VCaP (cell line): Measurements from ENCODE around the gene AKT3.
"Not testable (repeated sequence)": the region's sequence is repeated elsewhere in the genome, so short reads cannot be mapped to it uniquely, and the experiment has no call there.

ENCODE experiments used
- H3K27ac ChIP-seq: fragments of 450-650 bp; 2 replicates; pipeline ENCODE4 v1.5.1; 2017
- CTCF ChIP-seq: fragments of 450-650 bp; conservative IDR thresholded peaks from 2 replicates; pipeline ENCODE4 v1.5.1; 2017; ENCODE audit warnings: mild to moderate bottlenecking, moderate library complexity

AKT3 gene

GRCh38 chr1:243841507-243841906 lies 8.5 kb downstream of the AKT3 start:
- no peak for TF ChIP-seq CTCF
- H3K27ac ChIP-seq: no peak overlapping the region

- TF ChIP-seq CTCF: no peak
- no peak overlapping the region for H3K27ac ChIP-seq
Observed at GRCh38 chr1:243837907-243838535, 12.0 kb downstream of the AKT3 start.

- H3K27ac ChIP-seq: no peak overlapping the region
- no peak for TF ChIP-seq CTCF
Observed at GRCh38 chr1:243834130-243834529, 15.9 kb downstream of the AKT3 start.

GRCh38 chr1:243831463-243831862 lies 18.6 kb downstream of the AKT3 start:
- H3K27ac ChIP-seq: no peak overlapping the region
- TF ChIP-seq CTCF: no peak

- H3K27ac ChIP-seq: no peak overlapping the region
Observed at GRCh38 chr1:243827206-243827605, 22.8 kb downstream of the AKT3 start.

GRCh38 chr1:243824907-243825306 lies 25.1 kb downstream of the AKT3 start:
- not testable (repeated sequence) for H3K27ac ChIP-seq

More at GRCh38 chr1:243827206-243827605, 22.8 kb downstream of the AKT3 start:
- no peak for TF ChIP-seq CTCF

GRCh38 chr1:243821177-243821680 lies 28.8 kb downstream of the AKT3 start:
- no peak for TF ChIP-seq CTCF
- no peak overlapping the region for H3K27ac ChIP-seq

GRCh38 chr1:243819438-243819839 lies 30.6 kb downstream of the AKT3 start:
- H3K27ac ChIP-seq: no peak overlapping the region
- TF ChIP-seq CTCF: no peak
